Stomach (tissue), 4 donors: Measurements from ENCODE around the gene HSF2.

ENCODE experiments used
- CTCF ChIP-seq, 7 experiments: fragments of 450-650 bp in 4 of 7; fragments of 200-600 bp in 3 of 7; sonication (generic) in 3 of 7; IDR thresholded peaks; one replicate each; pipeline ENCODE4 v1.5.1; 2016 to 2019; ENCODE audit warnings: antibody characterized with exemption in 7 of 7, control low read depth in 2 of 7, mild to moderate bottlenecking in 1 of 7
- POLR2A ChIP-seq, 4 donors: fragments of 450-650 bp; IDR thresholded peaks; one replicate each; pipeline ENCODE4 v1.6.1; 2016; ENCODE audit warnings: antibody characterized with exemption in 4 of 4, control low read depth in 2 of 4, mild to moderate bottlenecking in 1 of 4, moderate library complexity in 1 of 4

- TF ChIP-seq CTCF (IDR thresholded peaks at IDR 0.05) (peak in 1 of 7 experiments; percentile 17), POLR2A (IDR thresholded peaks at IDR 0.05) (no peak)
Measured at GRCh38 chr6:122476131-122476530, 76.7 kb downstream of the HSF2 start.
